SK-N-SH (cell line): Measurements from ENCODE around the gene MAN2A2. TPM values are rescaled to one million over a fixed set of nuclear protein-coding genes. Genes with fewer than 3 reads are reported as not detected.
"Not testable (repeated sequence)": the region's sequence is repeated elsewhere in the genome, so short reads cannot be mapped to it uniquely, and the experiment has no call there.

Source experiments
- CTCF ChIA-PET: fragments of 300-600, 350-600 bp; formaldehyde crosslinking; extraction: SDS; loops from one replicate; lab custom pipeline; 2021; lab: Yijun Ruan, JAX
- POLR2A ChIA-PET: fragments of 350-600 bp; sonication (Branson Sonifier 250); formaldehyde crosslinking; extraction: SDS; loops from one replicate; lab custom pipeline; 2020; ENCODE audit warnings: antibody characterized with exemption, inconsistent platforms; lab: Yijun Ruan, JAX
- DNase-seq: peaks from one replicate; pipeline ENCODE4 v3.0.0; 2012
- H2AFZ ChIP-seq: fragments of 200-600 bp; sonication (generic); 2 replicates; pipeline ENCODE4 v1.8.1; 2016; ENCODE audit warnings: antibody characterized with exemption, mild to moderate bottlenecking, low read depth
- H3F3A ChIP-seq: fragments of 200-600 bp; sonication (generic); replicated peaks from 2 replicates; pipeline ENCODE3; 2016; ENCODE audit warnings: antibody characterized with exemption, mild to moderate bottlenecking; ENCODE audit not compliant: insufficient read depth
- H3K27ac ChIP-seq, 2 experiments: fragments of 200-500 bp in 1 of 2; fragments of 200-600 bp in 1 of 2; sonication (Bioruptor generic) in 1 of 2; sonication (generic), shearing (Covaris generic) in 1 of 2; 2 replicates each; pipeline versions ENCODE4 v1.5.1 to v1.6.1; 2014 to 2016; ENCODE audit warnings: low read depth in 2 of 2, inconsistent platforms in 1 of 2, low read length in 1 of 2, mild to moderate bottlenecking in 1 of 2, mixed read lengths in 1 of 2
- H3K27me3 ChIP-seq: fragments of 200-600 bp; sonication (generic), shearing (Covaris generic); 2 replicates; pipeline ENCODE4 v1.6.1; 2016; ENCODE audit warnings: mixed run types; ENCODE audit not compliant: insufficient read depth
- H3K36me3 ChIP-seq, 2 experiments: fragments of 200-500 bp in 1 of 2; fragments of 200-600 bp in 1 of 2; sonication (Bioruptor generic) in 1 of 2; sonication (generic) in 1 of 2; replicated peaks in 1 of 2; 2 replicates each; pipeline versions ENCODE3 to v1.5.1; 2014 to 2016; ENCODE audit warnings: low read length in 1 of 2, mild to moderate bottlenecking in 1 of 2; ENCODE audit not compliant: insufficient read depth in 2 of 2, control insufficient read depth in 1 of 2
- H3K4me1 ChIP-seq, 2 experiments: fragments of 200-500 bp in 1 of 2; fragments of 200-600 bp in 1 of 2; sonication (Bioruptor generic) in 1 of 2; sonication (generic), shearing (Covaris generic) in 1 of 2; 2 replicates each; pipeline versions ENCODE4 v1.5.1 to v1.6.1; 2014 to 2016; ENCODE audit warnings: low read depth in 1 of 2, low read length in 1 of 2, mixed run types in 1 of 2; ENCODE audit not compliant: insufficient read depth in 2 of 2, control insufficient read depth in 1 of 2
- H3K4me2 ChIP-seq: fragments of 200-600 bp; sonication (generic), shearing (Covaris generic); 2 replicates; pipeline ENCODE4 v1.6.1; 2017; ENCODE audit warnings: mixed run types
- H3K4me3 ChIP-seq, 2 experiments: fragments of 200-500 bp in 1 of 2; fragments of 200-600 bp in 1 of 2; sonication (Bioruptor generic) in 1 of 2; sonication (generic), shearing (Covaris generic) in 1 of 2; 2 replicates each; pipeline versions ENCODE4 v1.5.1 to v1.8.1; 2014 to 2016; ENCODE audit warnings: low read depth in 2 of 2, inconsistent platforms in 1 of 2, low read length in 1 of 2, mild to moderate bottlenecking in 1 of 2, mixed read lengths in 1 of 2, moderate library complexity in 1 of 2
- H3K79me2 ChIP-seq: fragments of 200-600 bp; sonication (generic); 2 replicates; pipeline ENCODE4 v1.8.1; 2017; ENCODE audit warnings: mild to moderate bottlenecking; ENCODE audit not compliant: insufficient read depth
- H3K9ac ChIP-seq: fragments of 200-600 bp; sonication (generic); 2 replicates; pipeline ENCODE4 v1.6.1; 2017; ENCODE audit warnings: mixed run types
- H3K9me2 ChIP-seq: fragments of 200-600 bp; sonication (generic); 2 replicates; pipeline ENCODE4 v1.6.1; 2017; ENCODE audit warnings: mixed run types
- H3K9me3 ChIP-seq: fragments of 200-600 bp; sonication (generic); 2 replicates; pipeline ENCODE4 v1.6.1; 2017; ENCODE audit warnings: mixed run types, mild to moderate bottlenecking, moderate library complexity
- H4K20me1 ChIP-seq: fragments of 200-600 bp; sonication (generic); 2 replicates; pipeline ENCODE4 v1.6.1; 2017; ENCODE audit warnings: mild to moderate bottlenecking, mixed run types; ENCODE audit not compliant: insufficient read depth
- ELF1 ChIP-seq: IDR thresholded peaks from 2 replicates; pipeline ENCODE4 v1.4.0; 2012
- EP300 ChIP-seq, 2 experiments: IDR thresholded peaks; 2 replicates each; pipeline versions ENCODE4 v1.4.0 to v1.6.1; 2012; ENCODE audit warnings: borderline replicate concordance in 1 of 2, low read depth in 1 of 2, low read length in 1 of 2
- EZH2phosphoT487 ChIP-seq: fragments of 200-600 bp; sonication (generic); IDR thresholded peaks from 2 replicates; pipeline ENCODE4 v1.6.1; 2017; ENCODE audit warnings: low read depth, mixed run types, mild to moderate bottlenecking, antibody characterized with exemption, moderate library complexity, borderline replicate concordance
- FOXJ3 ChIP-seq: sonication (generic); formaldehyde crosslinking; IDR thresholded peaks from 2 replicates; pipeline ENCODE4 v1.5.1; 2020; ENCODE audit warnings: mild to moderate bottlenecking, missing genetic modification reagents
- FOXM1 ChIP-seq: IDR thresholded peaks from 2 replicates; pipeline ENCODE4 v1.4.0; 2012; ENCODE audit warnings: low read depth, mild to moderate bottlenecking
- IRF3 ChIP-seq: fragments of 150-350 bp; IDR thresholded peaks from 2 replicates; pipeline ENCODE4 v1.6.1; 2016; ENCODE audit warnings: mild to moderate bottlenecking, low read depth, low read length
- RAD21 ChIP-seq: IDR thresholded peaks from 2 replicates; pipeline ENCODE4 v1.6.1; 2012; ENCODE audit warnings: mild to moderate bottlenecking, low read length
- REST ChIP-seq: IDR thresholded peaks from 2 replicates; pipeline ENCODE4 v1.6.1; 2012; ENCODE audit warnings: mild to moderate bottlenecking, low read depth, low read length, moderate library complexity
- RXRA ChIP-seq: IDR thresholded peaks from 2 replicates; pipeline ENCODE4 v1.4.0; 2012; ENCODE audit warnings: low read depth, mild to moderate bottlenecking, borderline replicate concordance
- SIN3A ChIP-seq: IDR thresholded peaks from 2 replicates; pipeline ENCODE4 v1.6.1; 2012; ENCODE audit warnings: low read depth, mild to moderate bottlenecking, low read length, moderate library complexity, borderline replicate concordance
- TAF1 ChIP-seq: IDR thresholded peaks from 2 replicates; pipeline ENCODE4 v1.6.1; 2012; ENCODE audit warnings: low read depth, mild to moderate bottlenecking, low read length, moderate library complexity, borderline replicate concordance
- TCF12 ChIP-seq: IDR thresholded peaks from 2 replicates; pipeline ENCODE4 v1.4.0; 2012
- TEAD4 ChIP-seq: IDR thresholded peaks from 2 replicates; pipeline ENCODE4 v1.4.0; 2012; ENCODE audit warnings: mild to moderate bottlenecking, borderline replicate concordance; ENCODE audit not compliant: insufficient read depth
- YY1 ChIP-seq: IDR thresholded peaks from 2 replicates; pipeline ENCODE4 v1.4.0; 2012; ENCODE audit warnings: low read depth, mild to moderate bottlenecking
- WGBS: methylation state at CpG from one replicate; pipeline ENCODE4 v1.1.6; 2017; ENCODE audit warnings: low lambda C conversion rate; 5-methylcytosine and 5-hydroxymethylcytosine counted together
- polyA plus RNA-seq, 3 experiments: library from polyadenylated mRNA; depleted of rRNA; stranded (reverse); fragments of >200 nt; gene quantifications; 2 replicates each; pipeline ENCODE4 v1.2.3, GENCODE V29; 2012
- TF ChIP-seq, protein P1 (sequence below): IDR thresholded peaks from 2 replicates; pipeline ENCODE4 v1.4.0; 2012; ENCODE audit warnings: low read depth, borderline replicate concordance

The MAN2A2 gene
- polyA plus RNA-seq, 1 of the 3 experiments (the other 2 are of a cell fraction), result 35.0 TPM

GRCh38 chr15:90897131-90897655 lies 5.9 kb upstream of the MAN2A2 start:
- POLR2A ChIA-PET, H3K9me2 ChIP-seq, H2AFZ ChIP-seq, DNase-seq, H3K36me3 ChIP-seq, H3K27me3 ChIP-seq, H3K4me2 ChIP-seq, H3K4me3 ChIP-seq, H3K27ac ChIP-seq, H3F3A ChIP-seq, H4K20me1 ChIP-seq, H3K9ac ChIP-seq, H3K9me3 ChIP-seq, H3K79me2 ChIP-seq: not testable (repeated sequence)
- CTCF ChIA-PET, result interaction anchor here (1.3 to 6.4 kb wide), 5 partner anchors 11 to 249 kb away, joined by 3 to 93 read pairs (median 6); partner anchors contain the start of genes FES, HDDC3 and UNC45A
- peaks cover 0 to 12% of the 10 kb centered on the region in 2 experiments; a peak in 1 of 4 replicates for H3K4me1 ChIP-seq
- 94% methylated on average over 14 of the region's 14 CpGs for WGBS

DNA sequence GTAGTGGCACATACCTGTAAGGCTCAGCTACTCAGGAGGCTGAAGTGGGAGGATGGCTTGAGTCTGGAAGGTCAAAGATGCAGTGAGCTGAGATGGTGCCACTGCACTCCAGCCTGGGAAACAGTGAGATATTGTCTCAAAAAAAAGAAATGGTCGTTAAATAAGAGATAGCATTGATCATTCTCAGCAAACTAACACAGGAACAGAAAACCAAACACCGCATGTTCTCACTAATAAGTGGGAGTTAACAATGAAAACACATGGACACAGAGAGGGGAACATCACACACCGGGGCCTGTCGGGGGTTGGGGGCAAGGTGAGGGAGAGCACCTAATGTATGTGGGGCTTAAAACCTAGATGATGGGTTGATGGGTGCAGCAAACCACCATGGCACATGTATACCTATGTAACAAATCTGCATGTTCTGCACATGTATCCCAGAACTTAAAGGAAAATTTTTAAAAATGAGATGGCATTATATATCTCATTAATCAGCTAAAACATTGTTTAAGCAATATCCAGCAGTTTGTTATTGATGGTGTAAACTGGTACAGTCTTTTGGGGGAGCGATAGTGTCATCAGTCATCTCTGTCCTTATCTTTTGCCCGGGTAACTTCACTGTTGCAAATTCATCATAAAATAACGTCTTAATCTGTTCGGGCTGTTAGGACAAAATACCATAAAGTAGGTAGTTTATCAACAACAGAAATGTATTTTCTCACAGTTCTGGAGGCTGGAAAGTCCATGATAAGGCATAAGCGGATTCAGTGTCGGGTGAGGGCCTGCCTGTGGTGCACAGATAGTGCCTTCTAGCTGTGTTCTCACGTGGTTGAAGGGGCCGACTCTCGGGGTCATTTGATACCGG lies 1.7 kb upstream of the MAN2A2 start:
- Histone ChIP-seq H3K9me2 (no peaks in the 10 kb centered on the region), H3K36me3 (peaks cover 0 to 13% of the 10 kb centered on the region in 2 experiments), H3K79me2 (no peaks in the 10 kb centered on the region)
- 67% methylated on average over 14 of the region's 14 CpGs for WGBS
- DNase-seq, result no peak
- TF ChIP-seq ELF1, result no peak
- TF ChIP-seq, protein P1, sequence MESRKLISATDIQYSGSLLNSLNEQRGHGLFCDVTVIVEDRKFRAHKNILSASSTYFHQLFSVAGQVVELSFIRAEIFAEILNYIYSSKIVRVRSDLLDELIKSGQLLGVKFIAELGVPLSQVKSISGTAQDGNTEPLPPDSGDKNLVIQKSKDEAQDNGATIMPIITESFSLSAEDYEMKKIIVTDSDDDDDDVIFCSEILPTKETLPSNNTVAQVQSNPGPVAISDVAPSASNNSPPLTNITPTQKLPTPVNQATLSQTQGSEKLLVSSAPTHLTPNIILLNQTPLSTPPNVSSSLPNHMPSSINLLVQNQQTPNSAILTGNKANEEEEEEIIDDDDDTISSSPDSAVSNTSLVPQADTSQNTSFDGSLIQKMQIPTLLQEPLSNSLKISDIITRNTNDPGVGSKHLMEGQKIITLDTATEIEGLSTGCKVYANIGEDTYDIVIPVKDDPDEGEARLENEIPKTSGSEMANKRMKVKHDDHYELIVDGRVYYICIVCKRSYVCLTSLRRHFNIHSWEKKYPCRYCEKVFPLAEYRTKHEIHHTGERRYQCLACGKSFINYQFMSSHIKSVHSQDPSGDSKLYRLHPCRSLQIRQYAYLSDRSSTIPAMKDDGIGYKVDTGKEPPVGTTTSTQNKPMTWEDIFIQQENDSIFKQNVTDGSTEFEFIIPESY, result no peak
- no peak for TF ChIP-seq YY1
- no peak for TF ChIP-seq FOXM1
- no peak for TF ChIP-seq EZH2phosphoT487
- TF ChIP-seq SIN3A, result no peak
- no peak for TF ChIP-seq TAF1
- TF ChIP-seq REST, result no peak
- TF ChIP-seq FOXJ3, result no peak
- TF ChIP-seq RXRA, result no peak
- TF ChIP-seq TCF12, result no peak
- TF ChIP-seq IRF3, result no peak
- TF ChIP-seq TEAD4, result no peak
- no peak for TF ChIP-seq RAD21
- TF ChIP-seq EP300 (IDR thresholded peaks at IDR 0.05; ENCODE audit: borderline replicate concordance in 1 of 2, low read depth in 1 of 2, low read length in 1 of 2), result no peak
- TF ChIP-seq, all 33 proteins: peak for 0
- Histone ChIP-seq H3K9me3 (no peaks in the 10 kb centered on the region), H2AFZ (peak overlapping the region; percentile 92), H3K9ac (peak overlapping the region; percentile 61), H4K20me1 (no peaks in the 10 kb centered on the region), H3F3A (peaks cover 10% of the 10 kb centered on the region), H3K4me3 (peak overlapping the region; percentile 68 to 91), H3K4me2 (peak overlapping the region; percentile 76), H3K4me1 (peaks cover 3 to 11% of the 10 kb centered on the region in 2 experiments; a peak in 2 of 4 replicates), H3K27ac (peak overlapping the region; percentile 62 to 92; a peak in 3 of 4 replicates), H3K27me3 (no peaks in the 10 kb centered on the region)
- POLR2A ChIA-PET, result no interaction called here
- CTCF ChIA-PET, result interaction anchor here (1.0 to 7.5 kb wide), 9 partner anchors 9 to 582 kb away, joined by 3 to 121 read pairs (median 7); partner anchors contain the start of genes HDDC3 and UNC45A
